Astrocyte (in vitro differentiated cells and primary cell): ENCODE data around the gene NTRK3. TPM values are rescaled to one million over a fixed set of nuclear protein-coding genes. Genes with fewer than 3 reads are reported as not detected.

Experiments used
- DNase-seq: peaks from one replicate; pipeline ENCODE4 v3.0.0-alpha.2; 2010; ENCODE audit warnings: low read depth
- FAIRE-seq: peaks from 2 replicates; lab custom pipeline; 2011; peaks lifted over from hg19 to GRCh38; lab: Jason Lieb, UNC
- H2AFZ ChIP-seq: 2 replicates; pipeline ENCODE4 v1.6.0; 2012; ENCODE audit warnings: low read depth, low read length, inconsistent platforms
- H3K27ac ChIP-seq: 2 replicates; pipeline ENCODE4 v1.5.1; 2011; ENCODE audit warnings: low read depth, low read length, inconsistent platforms
- H3K27me3 ChIP-seq: 2 replicates; pipeline ENCODE4 v1.6.0; 2011; ENCODE audit warnings: low read length, inconsistent platforms; ENCODE audit not compliant: insufficient read depth
- H3K36me3 ChIP-seq: 2 replicates; pipeline ENCODE4 v1.5.1; 2011; ENCODE audit warnings: low read length, inconsistent platforms; ENCODE audit not compliant: insufficient read depth
- H3K4me1 ChIP-seq: 2 replicates; pipeline ENCODE4 v1.5.1; 2011; ENCODE audit warnings: low read length, inconsistent platforms; ENCODE audit not compliant: insufficient read depth
- H3K4me2 ChIP-seq: 2 replicates; pipeline ENCODE4 v1.6.0; 2012; ENCODE audit warnings: low read length, inconsistent platforms
- H3K4me3 ChIP-seq: 2 replicates; pipeline ENCODE4 v1.5.1; 2011; ENCODE audit warnings: low read depth, mild to moderate bottlenecking, low read length, inconsistent platforms; ENCODE audit not compliant: insufficient read depth
- H3K79me2 ChIP-seq: 2 replicates; pipeline ENCODE4 v1.6.0; 2012; ENCODE audit warnings: mild to moderate bottlenecking, low read length, inconsistent platforms; ENCODE audit not compliant: insufficient read depth
- H3K9ac ChIP-seq: 2 replicates; pipeline ENCODE4 v1.6.0; 2012; ENCODE audit warnings: mild to moderate bottlenecking, low read length, inconsistent platforms
- H3K9me3 ChIP-seq: 2 replicates; pipeline ENCODE4 v1.5.1; 2012; ENCODE audit warnings: low read depth, mild to moderate bottlenecking, low read length, inconsistent platforms; ENCODE audit not compliant: insufficient read depth
- H4K20me1 ChIP-seq: 2 replicates; pipeline ENCODE4 v1.6.0; 2012; ENCODE audit warnings: low read length, inconsistent platforms; ENCODE audit not compliant: insufficient read depth
- H3K27ac Mint-ChIP-seq: one replicate; pipeline ENCODE4 v1.8.0; 2021; ENCODE audit warnings: mild to moderate bottlenecking, mixed read lengths; ENCODE audit not compliant: unreplicated experiment
- H3K27me3 Mint-ChIP-seq: one replicate; pipeline ENCODE4 v1.8.0; 2021; ENCODE audit warnings: low read depth, mixed read lengths; ENCODE audit not compliant: unreplicated experiment
- H3K36me3 Mint-ChIP-seq: one replicate; pipeline ENCODE4 v1.8.0; 2021; ENCODE audit warnings: low read depth, mixed read lengths; ENCODE audit not compliant: unreplicated experiment
- H3K4me1 Mint-ChIP-seq: one replicate; pipeline ENCODE4 v1.8.0; 2021; ENCODE audit warnings: low read depth, mixed read lengths; ENCODE audit not compliant: unreplicated experiment
- H3K4me3 Mint-ChIP-seq: one replicate; pipeline ENCODE4 v1.8.0; 2021; ENCODE audit warnings: mild to moderate bottlenecking, moderate library complexity, mixed read lengths; ENCODE audit not compliant: unreplicated experiment
- H3K9me3 Mint-ChIP-seq: one replicate; pipeline ENCODE4 v1.8.0; 2021; ENCODE audit warnings: mild to moderate bottlenecking, mixed read lengths; ENCODE audit not compliant: unreplicated experiment
- EZH2 ChIP-seq: IDR thresholded peaks from 2 replicates; pipeline ENCODE4 v1.6.1; 2012; ENCODE audit warnings: mild to moderate bottlenecking, low read length, inconsistent platforms; ENCODE audit not compliant: insufficient read depth
- total RNA-seq: library from RNA; stranded (reverse); gene quantifications from 2 replicates; pipeline ENCODE4 v1.2.1, GENCODE V29; 2021
- TF ChIP-seq, protein P1 (sequence below): IDR thresholded peaks from 2 replicates; pipeline ENCODE4 v1.5.1; 2011; ENCODE audit warnings: low read depth, mild to moderate bottlenecking, inconsistent platforms, low read length, moderate library complexity; ENCODE audit not compliant: insufficient read depth

The NTRK3 gene
- total RNA-seq, 1 donor from 2014 or later, result 12.9 TPM

DNA sequence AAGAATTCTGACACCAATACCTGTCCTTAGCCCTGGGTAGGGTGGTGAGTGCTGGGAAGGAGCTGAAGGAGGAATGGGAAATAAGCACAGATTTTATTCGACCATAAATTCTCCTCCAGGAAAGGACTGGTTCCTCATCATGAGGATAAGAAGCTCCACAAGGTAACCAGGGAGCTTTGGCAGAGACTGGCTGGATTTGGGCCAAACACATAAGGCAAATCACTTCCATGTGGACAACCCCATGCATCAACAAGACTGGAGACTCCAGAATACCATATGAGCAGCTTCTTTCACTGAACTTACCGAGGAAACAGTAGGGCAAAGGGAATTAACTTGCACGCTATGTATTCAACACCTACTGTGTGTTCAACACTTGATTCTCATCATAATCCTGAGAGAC is 312.5 kb downstream of the NTRK3 start:
- FAIRE-seq (no peak), DNase-seq (no peak)
- H3K27ac ChIP-seq, result no peak overlapping the region
- H3K9ac ChIP-seq, result no peak overlapping the region
- H3K9me3 ChIP-seq, result no peaks in the 10 kb centered on the region
- Mint-ChIP-seq H3K4me3 (no peak overlapping the region), H3K27me3 (peaks cover 37% of the 10 kb centered on the region), H3K4me1 (peaks cover 19% of the 10 kb centered on the region), H3K27ac (no peak overlapping the region), H3K9me3 (no peaks in the 10 kb centered on the region), H3K36me3 (no peaks in the 10 kb centered on the region)
- no peak for TF ChIP-seq EZH2
- TF ChIP-seq, protein P1, sequence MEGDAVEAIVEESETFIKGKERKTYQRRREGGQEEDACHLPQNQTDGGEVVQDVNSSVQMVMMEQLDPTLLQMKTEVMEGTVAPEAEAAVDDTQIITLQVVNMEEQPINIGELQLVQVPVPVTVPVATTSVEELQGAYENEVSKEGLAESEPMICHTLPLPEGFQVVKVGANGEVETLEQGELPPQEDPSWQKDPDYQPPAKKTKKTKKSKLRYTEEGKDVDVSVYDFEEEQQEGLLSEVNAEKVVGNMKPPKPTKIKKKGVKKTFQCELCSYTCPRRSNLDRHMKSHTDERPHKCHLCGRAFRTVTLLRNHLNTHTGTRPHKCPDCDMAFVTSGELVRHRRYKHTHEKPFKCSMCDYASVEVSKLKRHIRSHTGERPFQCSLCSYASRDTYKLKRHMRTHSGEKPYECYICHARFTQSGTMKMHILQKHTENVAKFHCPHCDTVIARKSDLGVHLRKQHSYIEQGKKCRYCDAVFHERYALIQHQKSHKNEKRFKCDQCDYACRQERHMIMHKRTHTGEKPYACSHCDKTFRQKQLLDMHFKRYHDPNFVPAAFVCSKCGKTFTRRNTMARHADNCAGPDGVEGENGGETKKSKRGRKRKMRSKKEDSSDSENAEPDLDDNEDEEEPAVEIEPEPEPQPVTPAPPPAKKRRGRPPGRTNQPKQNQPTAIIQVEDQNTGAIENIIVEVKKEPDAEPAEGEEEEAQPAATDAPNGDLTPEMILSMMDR, result no peak
- no peaks in the 10 kb centered on the region for H3K79me2 ChIP-seq
- no peak overlapping the region for H3K4me3 ChIP-seq
- no peaks in the 10 kb centered on the region for H3K36me3 ChIP-seq
- H2AFZ ChIP-seq, result no peak overlapping the region
- H3K4me2 ChIP-seq, result no peak overlapping the region
- peaks cover 2% of the 10 kb centered on the region for H3K27me3 ChIP-seq
- no peaks in the 10 kb centered on the region for H4K20me1 ChIP-seq
- H3K4me1 ChIP-seq, result peaks cover 6% of the 10 kb centered on the region

DNA sequence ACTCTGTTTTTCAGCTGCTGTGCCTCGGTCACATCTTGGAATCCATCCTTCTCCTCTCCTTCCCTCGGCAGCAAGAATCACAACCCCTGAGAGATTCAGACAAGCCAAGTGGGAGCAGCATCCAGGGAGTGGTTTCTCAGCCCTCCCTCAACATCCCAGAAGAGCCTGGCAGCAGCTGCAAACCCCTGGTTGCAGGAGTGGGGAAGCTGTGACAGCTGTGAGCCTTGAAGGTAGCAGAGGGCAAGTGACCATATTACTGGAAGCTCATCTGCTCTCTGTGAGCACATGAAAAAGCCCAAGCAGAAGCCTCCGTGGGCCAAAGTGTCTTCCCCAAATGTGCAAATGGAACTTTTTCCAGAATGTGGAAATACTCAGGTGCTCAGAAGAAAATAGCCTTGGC is 312.9 kb downstream of the NTRK3 start:
- Histone ChIP-seq H3K27ac (no peak overlapping the region), H3K79me2 (no peaks in the 10 kb centered on the region), H3K4me1 (peaks cover 6% of the 10 kb centered on the region), H2AFZ (no peak overlapping the region), H4K20me1 (no peaks in the 10 kb centered on the region), H3K4me2 (no peak overlapping the region), H3K9me3 (no peaks in the 10 kb centered on the region), H3K27me3 (peaks cover 2% of the 10 kb centered on the region), H3K9ac (no peak overlapping the region), H3K4me3 (no peak overlapping the region), H3K36me3 (no peaks in the 10 kb centered on the region)
- Mint-ChIP-seq H3K4me3 (no peak overlapping the region), H3K36me3 (no peaks in the 10 kb centered on the region), H3K9me3 (no peaks in the 10 kb centered on the region), H3K27ac (no peak overlapping the region), H3K27me3 (peaks cover 35% of the 10 kb centered on the region), H3K4me1 (peaks cover 23% of the 10 kb centered on the region)
- FAIRE-seq, result no peak
- no peak for TF ChIP-seq EZH2
- TF ChIP-seq, protein P1, result no peak
- no peak for DNase-seq

DNA sequence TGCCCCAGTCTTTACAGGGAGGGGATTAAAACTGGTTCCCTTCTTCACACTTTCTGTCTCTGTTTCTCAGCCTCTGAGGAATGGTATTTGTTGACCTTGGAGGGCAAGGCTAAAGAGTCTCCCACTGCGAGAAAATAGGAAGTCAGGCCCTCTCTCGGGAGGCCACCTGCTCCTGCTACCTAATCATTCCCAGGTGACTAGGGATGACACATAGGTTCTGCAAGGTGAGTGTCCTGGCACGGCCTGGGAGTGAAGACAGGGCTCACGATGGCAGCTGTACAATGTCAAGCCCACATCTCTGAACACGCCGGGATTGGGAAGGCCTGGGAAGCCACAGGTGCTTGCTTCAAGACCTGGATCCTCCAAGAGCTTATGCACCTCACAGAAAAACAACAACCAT is 314.2 kb downstream of the NTRK3 start:
- Mint-ChIP-seq H3K27ac (no peak overlapping the region), H3K4me1 (peaks cover 34% of the 10 kb centered on the region), H3K27me3 (peaks cover 26% of the 10 kb centered on the region), H3K4me3 (no peak overlapping the region), H3K36me3 (no peaks in the 10 kb centered on the region), H3K9me3 (no peaks in the 10 kb centered on the region)
- no peak overlapping the region for H3K27ac ChIP-seq
- no peak overlapping the region for H3K9ac ChIP-seq
- DNase-seq (no peak), FAIRE-seq (no peak)
- H4K20me1 ChIP-seq, result no peaks in the 10 kb centered on the region
- TF ChIP-seq EZH2, result no peak
- TF ChIP-seq, protein P1, result no peak
- H3K4me3 ChIP-seq, result no peak overlapping the region
- no peaks in the 10 kb centered on the region for H3K9me3 ChIP-seq
- no peak overlapping the region for H3K4me2 ChIP-seq
- H3K79me2 ChIP-seq, result no peaks in the 10 kb centered on the region
- H3K4me1 ChIP-seq, result peaks cover 11% of the 10 kb centered on the region
- no peak overlapping the region for H2AFZ ChIP-seq
- H3K27me3 ChIP-seq, result peaks cover 2% of the 10 kb centered on the region
- H3K36me3 ChIP-seq, result no peaks in the 10 kb centered on the region
